HG03045 (cell line): ENCODE measurements around the gene CCSER1.
"Not testable (repeated sequence)": the region's sequence is repeated elsewhere in the genome, so short reads cannot be mapped to it uniquely, and the experiment has no call there.

Experiments used
- ATAC-seq: cut with Tn5 transposase; IDR thresholded peaks from one replicate; pipeline ENCODE4 v1.9.1; 2021; ENCODE audit warnings: mild to moderate bottlenecking, moderate library complexity; ENCODE audit not compliant: unreplicated experiment

CCSER1 gene

GRCh38 chr4:90641861-90642599 lies 514.8 kb downstream of the CCSER1 start:
- no peak for ATAC-seq

DNA sequence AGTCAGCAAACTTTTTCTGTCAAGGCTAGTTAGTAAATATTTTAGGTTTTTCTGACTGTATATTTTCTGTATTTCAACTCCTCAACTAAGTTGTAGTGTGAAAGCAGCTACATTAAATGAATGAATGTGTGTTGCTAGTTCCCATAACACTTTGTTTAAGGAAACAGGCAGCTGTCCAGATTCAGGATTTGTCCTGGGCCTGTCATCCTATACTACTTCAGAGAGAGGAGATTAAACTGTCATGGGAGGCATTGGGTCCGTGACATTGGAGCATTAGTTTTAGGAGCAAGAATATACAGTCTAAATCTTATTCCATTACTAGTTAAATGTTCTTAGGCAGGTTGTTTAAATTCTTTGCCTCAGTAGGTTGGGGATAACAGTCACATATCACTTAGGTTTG lies 516.0 kb downstream of the CCSER1 start:
- no peak for ATAC-seq

DNA sequence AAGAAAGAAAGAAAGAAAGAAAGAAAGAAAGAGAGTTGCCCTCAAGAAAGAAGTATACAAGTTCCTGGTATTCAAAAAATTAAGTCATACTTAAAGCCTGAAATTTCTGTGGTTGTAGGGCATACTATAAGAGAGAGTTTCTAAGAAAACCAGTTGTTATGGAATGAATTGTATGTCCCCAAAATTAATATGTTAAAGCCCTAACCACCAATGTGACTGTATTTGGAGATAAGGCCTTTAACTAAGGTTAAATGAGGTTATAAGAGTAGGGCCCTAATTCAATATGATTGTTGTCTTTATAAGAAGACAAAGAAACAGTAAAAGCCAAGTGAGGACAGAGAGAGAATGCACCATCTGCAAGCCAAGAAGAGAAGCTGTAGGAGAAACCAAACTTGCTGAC lies 521.1 kb downstream of the CCSER1 start:
- ATAC-seq = no peak

GRCh38 chr4:90648791-90649190 lies 521.6 kb downstream of the CCSER1 start:
- ATAC-seq = no peak

GRCh38 chr4:90660672-90661071 lies 533.5 kb downstream of the CCSER1 start:
- no peak for ATAC-seq

DNA sequence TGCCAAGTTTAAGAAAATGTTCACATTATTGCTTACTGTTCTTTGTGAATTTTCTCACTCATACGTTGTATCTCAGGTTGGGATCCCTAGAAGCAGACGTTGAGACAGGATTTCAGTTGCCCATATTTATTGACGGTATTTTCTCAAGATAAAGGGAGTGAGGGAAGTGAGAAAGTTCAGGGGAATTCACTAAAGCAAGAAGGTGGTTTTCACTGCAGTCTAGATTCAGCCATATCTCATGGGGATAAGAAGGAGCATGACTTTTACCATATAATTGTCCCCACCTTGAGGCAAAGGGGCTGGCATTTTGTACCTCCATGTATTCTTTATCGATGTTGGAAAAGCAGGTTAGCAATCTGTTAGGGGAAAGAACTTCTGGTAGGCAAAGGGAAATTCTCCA lies 543.0 kb downstream of the CCSER1 start:
- ATAC-seq = no peak

- ATAC-seq = no peak
Observed at GRCh38 chr4:90689739-90690138, 562.5 kb downstream of the CCSER1 start.

- ATAC-seq = no peak
Observed at GRCh38 chr4:90695411-90695810, 568.2 kb downstream of the CCSER1 start.

- ATAC-seq = not testable (repeated sequence)
Observed at GRCh38 chr4:90705501-90705900, 578.3 kb downstream of the CCSER1 start.

DNA sequence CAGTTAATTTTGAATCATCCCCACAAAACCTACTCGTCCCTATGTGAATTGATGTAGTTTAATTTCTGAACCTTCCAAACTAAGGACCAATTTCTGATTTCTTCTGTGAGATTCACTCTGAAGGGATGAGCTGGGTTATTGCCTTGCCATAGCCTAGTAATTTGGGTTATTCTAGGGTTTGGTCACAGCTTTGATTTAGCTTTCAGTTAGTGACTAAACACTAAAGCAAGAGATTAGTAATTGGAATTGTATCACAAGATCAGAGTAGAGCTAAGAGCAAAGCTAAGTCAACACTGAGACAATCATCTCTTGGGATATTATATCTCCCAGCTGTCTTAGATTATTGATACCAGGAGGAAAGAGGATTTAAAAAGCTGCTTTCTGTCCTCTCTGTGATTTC lies 588.0 kb downstream of the CCSER1 start:
- no peak for ATAC-seq

DNA sequence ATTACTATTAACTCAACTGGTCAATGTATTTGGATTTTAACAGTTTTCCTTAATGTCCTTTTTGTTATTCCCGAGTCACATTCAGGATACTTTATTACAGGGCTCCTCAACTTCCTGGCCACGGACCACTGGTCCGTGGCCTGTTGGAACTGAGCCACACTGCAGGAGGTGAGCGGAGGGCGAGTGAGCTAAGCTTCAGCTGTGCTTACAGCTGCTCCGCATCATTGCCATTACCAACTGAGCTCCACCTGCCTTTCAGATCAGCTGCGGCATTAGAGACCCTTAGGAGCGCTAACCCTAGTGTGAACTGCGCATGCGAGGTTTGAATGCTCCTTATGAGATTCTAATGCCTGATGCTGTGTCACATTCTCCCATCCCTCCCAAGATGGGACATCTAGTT lies 591.7 kb downstream of the CCSER1 start:
- ATAC-seq = no peak

DNA sequence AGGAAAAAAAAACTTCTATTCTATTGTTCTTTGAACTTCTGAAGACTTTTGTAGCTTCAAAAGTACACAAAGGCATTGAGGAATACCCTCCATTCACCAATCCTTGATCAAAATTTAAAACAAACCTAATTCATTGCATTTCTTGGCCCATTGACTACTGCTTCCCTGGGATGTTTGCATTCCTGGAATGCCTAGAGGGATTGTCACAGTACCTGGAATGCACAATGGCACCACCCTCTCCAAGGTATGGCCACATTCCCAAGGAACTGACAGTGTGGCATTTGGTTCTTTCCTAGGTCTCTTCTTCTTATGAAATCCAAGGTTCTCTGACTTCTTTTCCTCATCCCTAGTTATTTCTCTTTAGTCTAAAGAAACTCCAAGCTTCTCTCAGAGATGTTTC lies 600.7 kb downstream of the CCSER1 start:
- ATAC-seq = no peak

GRCh38 chr4:90730752-90731151 lies 603.6 kb downstream of the CCSER1 start:
- ATAC-seq = no peak

GRCh38 chr4:90733211-90733610 lies 606.0 kb downstream of the CCSER1 start:
- ATAC-seq = no peak

DNA sequence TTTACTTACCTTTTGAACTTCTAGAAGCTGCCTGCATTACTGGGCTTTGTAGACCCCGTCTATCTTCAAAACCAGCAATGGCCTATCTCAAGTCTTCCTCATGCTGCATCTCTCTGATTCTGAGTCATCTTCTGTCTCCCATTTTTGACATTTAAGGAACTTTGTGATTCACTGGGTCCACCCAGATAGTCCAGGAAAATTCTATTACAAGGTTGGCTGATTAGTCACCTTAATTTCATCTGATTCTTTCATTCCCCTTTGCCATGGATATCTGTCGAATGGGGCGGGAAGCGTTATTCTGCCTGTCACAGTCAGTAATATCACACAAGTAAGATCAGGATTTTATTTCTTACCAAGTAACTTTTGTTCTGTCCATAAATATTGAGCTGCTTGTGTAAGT lies 618.0 kb downstream of the CCSER1 start:
- ATAC-seq = no peak

DNA sequence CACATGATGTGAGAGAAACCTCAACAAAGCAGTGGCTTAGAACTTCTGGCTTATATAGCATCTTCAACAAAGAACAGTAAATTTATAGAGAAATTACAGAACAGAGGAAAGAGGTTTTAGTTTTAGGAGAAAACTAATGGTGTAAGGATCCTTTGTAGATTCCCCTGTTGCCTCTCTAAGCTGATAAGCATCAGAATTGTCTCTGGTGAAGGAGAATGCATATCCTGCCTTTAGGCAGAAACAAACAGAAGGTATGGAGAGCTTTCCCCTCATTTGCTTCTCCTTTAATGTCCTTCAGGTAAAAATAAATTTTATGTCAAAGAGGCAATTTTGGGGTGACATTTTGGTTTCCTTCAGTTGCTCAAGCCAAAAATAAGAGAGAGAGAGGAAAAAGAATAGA lies 625.9 kb downstream of the CCSER1 start:
- no peak for ATAC-seq

DNA sequence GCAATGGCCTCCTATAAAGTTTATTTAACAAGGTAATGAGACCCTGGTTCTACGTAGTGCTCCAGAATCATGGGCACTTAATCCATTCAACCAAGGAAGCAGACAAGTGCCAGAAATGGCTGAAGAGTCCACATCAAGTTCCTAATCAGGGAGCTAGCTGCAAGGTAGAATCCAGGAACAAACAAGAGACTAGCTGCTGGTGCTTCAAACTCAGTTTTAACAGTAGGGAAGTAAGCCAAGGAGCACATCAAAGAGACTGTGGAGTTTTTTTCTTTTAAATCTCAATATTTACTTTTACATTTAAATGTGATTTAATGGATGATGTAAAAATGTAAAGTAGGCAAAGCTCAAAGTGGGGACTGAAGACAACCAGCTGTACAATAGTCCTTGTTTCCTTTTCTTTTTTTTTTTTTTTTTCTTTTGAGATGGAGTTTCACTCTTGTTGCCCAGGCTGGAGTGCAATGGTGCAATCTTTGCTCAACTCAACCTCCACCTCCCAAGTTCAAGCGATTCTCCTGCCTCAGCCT lies 630.4 kb downstream of the CCSER1 start:
- no peak for ATAC-seq

DNA sequence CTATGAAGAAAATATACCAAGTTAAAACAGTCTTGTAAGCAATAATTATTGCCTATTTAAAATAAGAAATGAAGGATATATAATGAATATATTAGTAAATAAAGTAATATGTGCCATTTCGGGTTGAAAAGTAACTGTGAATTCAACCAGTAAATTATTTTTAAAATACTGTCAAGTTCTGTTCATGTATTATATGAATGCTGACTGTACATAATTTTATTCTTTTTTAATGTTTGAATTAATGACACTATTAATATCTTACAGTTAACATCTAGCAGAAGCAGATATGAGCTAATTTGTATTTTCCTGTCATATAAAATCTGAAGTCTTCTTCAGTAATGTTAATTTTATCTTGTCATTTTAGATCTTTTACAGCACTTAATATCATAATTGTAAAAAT lies 632.9 kb downstream of the CCSER1 start:
- no peak for ATAC-seq

GRCh38 chr4:90766837-90767236 lies 639.6 kb downstream of the CCSER1 start:
- ATAC-seq = no peak

DNA sequence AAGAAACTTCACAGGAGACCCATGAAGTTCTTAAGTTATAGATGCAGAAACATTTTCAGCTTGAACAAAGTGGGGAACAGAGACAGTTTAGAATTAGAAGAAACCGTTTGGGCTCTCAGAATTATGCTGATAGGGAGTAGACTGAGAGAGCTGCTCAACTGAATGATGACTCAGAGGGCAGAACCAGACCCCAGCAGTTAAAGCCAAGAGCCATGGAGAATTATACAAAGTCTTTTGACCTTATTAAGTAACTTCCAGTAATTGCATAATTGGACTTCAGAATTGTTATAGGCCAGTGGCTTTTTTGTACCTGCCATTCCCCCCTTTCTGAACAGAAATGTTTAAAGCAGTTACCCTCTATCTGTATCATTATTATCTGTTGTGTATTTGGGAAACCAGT lies 642.1 kb downstream of the CCSER1 start:
- no peak for ATAC-seq

DNA sequence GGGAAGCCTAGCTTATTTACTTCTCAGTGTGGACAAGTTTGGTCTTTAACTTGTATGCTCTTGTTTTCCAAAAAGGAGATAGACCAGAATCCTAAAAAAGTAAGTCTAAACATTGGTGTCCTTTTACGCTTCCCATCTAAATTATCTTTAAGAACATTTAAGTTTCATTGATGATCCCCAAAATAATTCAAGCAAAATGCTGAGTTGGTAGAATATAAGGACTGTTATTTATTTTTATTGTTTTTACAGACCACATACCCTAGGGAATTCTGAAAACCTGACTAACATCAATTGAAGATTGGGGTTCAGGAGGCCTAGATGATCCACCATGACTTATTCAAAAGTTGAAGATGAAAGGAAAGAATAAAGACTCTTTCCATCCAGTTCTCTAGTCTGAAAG lies 653.0 kb downstream of the CCSER1 start:
- ATAC-seq = no peak

DNA sequence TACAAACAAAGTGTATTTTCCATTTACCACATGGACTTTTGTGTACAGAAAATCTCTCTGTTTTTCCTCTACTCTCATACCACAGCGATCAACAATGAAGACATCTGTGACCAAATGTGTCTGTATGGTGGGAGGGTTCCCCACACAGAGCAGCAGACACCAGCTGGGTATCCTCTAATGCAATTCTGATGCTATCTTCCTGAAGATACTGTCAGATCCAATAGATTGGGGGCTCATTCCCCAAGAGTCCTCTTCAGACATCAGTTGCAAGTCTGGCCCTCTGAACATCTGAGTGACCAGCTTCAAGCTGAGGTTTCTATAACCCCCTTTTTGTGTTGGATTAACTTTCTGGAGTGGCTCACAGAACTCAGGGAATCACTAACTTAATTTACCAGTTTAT lies 659.4 kb downstream of the CCSER1 start:
- no peak for ATAC-seq

DNA sequence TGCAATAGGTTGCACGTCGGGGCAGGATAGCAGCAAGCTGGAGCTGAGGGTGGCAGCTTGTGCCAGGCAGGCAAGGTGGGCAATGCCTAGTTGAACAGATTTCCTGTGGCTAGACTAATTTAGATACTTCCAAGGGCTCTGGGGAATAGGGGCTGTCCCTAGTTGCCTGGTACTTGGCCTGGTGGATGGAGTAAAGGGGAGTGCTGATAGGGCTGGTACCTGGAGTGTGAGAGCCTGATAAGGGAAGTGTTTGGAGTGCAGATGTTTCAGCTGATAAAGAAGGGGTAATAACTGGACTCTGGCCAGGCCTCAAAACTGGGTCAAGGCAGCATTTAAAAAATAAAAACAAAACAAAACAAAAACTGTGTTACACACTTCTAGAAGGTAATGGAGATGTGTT lies 665.5 kb downstream of the CCSER1 start:
- ATAC-seq = no peak
